ENCODE results near the gene INSL3.

The INSL3 gene

DNA sequence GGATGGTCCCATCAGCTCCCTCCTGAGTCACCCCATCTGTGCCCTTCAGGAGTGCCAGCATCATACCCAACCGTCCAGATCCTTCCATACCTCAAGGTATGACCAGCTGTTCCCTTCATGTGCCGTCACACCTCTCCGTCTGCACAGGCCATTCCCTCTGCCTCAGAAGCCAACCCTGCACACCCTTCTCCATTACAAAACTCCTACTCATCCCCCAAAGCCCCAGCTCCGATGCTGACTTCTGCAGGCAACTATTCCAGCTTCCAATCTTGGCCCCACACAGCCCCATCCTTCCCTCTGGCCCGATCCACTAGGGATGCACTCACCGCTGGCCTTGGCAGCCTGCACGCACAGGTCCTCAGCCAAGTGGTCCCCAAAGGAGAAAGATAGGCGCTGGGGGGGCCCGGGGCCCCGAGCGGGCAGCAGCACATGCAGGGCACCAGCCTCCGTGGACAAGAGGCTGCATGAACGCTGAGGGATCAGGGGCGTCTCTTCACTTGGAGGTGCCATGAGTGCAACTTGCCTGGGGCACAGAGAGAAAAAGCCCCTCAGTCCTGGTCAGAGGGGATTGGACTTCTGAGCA lies 22.7 kb upstream of the INSL3 start:
- DNase-seq = no peak

DNA sequence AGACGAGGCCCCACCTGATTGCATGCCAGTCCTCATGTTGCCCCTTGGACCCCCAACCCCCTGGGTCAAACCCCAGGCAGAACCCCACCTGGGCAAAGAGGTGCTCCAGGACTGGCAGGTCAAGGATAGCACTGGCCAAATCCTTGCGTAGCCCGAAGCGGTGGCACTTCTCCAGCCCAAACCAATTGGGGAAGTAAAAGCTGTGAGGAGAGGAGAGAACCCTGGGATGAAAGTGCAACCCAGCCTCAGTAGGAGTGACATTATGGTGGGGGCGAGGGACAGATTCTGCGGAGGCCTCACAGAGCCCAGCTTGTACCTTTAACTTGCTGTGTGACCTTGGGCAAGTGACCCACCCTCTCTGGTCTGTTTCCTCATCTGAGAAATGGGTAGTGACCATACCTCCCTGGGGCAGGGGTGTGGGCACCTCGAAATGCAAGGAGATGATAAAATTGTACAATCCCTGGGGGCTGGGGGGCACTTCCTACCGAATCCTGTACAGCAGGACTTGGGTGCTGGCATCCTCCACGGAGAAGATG lies 22.0 kb upstream of the INSL3 start:
- DNase-seq = no peak

DNA sequence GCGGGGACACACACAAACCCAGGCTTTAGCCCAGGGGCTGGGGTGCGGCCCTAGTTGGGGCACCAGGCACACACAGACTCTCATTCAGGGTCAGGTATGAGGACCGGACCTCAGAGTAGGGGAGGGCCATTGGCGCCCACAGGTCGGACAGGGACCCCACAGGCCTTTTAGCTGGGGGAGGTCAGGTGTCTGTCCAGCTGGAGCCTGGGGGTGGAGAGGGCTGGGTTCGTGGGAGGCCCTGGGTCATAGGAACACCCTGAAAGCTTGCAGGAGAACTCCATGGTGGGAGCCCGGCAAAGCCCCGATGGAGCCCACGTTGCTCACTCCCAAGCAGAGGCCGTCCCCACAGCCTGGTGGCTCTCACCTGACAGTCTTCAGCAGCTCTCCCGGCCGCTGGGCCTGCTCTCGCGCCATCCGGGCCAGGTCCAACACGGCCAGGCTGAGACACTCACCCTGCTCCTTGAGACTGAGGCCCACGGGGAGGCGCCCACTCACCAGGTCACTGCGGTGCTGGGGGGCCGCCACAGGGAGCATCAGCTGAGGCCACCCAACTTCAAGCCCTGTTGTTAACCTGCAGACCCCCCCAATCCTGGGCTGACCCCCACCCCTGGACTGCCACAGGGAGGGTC lies 21.5 kb upstream of the INSL3 start:
- DNase-seq = no peak

DNA sequence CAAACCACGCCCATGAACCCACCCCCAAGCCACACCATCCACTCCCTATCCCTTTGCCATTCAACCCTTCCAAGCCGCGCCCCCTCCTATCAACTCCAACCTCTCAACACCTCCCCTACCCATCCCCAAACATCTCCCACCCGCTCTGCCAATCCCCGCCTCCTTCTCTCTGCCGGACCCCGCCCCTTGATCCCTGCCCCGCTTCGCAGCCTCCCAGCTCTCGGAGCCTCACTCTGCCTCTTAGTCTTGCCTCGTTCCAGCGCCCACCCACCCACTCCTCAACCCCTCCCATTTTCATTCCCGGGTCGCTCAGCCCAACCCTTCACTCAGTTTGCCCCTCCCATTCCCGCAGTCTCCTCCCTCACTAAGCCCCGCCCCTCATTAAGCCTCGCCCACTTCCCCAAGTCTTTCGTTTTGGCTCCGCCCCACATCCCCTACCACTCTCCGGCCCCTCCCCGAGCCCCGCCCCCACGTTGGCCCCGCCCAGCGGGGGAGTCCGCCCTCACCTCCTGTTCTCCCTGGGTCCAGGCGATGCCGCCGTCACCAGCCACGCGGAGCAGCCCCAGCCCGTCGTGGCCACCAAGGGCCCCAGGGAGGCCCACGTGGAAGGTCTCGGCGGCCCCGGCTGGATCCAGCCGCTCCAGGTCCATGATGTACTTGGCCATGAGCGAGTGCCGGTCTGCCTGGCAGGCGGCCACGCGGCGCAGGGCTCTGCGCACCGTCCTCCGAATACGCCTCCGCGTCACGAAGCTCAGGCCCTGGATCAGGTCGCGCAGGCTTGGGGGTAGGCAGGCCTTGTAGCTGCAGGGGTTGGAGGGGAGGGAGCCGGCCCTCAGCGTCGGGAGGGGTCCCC lies 20.7 kb upstream of the INSL3 start:
- DNase-seq = peak; percentile 44 to 60

DNA sequence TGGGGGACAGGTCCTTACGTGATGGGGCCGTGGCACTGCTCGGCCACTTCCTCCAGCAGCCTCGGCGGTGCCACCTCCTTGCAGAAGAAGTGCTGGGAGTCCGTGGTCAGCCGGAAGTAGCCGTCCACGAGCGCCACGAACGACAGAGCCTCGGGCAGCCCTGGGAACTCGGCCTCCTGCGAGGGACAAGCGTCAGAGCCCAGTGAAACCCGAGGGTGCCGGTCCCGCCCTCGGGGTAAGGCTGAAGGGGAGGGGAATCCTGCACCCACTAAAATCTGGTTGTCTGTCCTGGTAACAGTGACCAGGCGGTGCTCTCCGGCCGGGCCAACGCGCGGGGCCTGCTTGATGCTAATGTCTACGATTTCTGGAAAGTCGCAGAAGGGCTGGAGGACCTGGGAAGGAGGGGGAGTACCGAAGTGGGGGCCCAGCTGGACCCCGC lies 20.1 kb upstream of the INSL3 start:
- DNase-seq = no peak

DNA sequence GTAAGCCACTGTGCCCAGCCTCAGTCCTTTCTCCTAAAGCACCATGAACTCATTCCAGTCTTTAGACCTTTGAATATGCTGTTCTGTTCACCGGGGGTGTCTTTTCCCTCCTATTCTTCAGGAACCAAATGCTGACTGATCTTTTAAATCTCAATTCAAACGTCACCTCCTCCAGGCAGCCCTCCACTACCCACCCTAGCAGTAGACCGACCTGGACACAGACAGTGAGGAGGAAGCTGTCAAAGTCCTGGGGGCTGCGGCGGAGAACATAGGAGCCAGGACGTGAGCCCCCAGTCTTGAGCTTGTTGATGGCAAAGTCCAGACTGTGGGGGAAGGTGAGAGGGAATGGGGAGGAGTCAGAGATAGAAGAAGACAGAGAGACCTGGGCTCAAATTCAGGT lies 18.7 kb upstream of the INSL3 start:
- no peak for DNase-seq

DNA sequence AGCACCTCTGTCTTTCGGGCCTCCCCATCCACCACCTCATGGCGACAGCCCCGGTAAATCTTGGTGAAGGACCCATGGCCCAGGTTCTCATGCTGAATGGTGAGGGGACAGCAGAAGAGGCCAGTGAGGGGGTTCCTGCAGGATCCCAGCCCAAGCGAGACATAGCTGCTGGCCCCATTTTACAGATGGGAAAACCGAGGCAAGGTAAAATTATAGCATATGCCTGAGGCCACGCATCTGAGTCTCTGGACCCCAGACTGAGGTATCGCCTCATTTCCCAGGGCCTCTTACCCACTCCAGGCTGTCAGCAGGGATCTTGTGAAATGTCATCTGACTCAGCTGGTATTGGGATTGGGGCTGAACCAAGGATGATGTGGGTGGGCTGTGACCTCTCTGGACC lies 16.7 kb upstream of the INSL3 start:
- DNase-seq = no peak

DNA sequence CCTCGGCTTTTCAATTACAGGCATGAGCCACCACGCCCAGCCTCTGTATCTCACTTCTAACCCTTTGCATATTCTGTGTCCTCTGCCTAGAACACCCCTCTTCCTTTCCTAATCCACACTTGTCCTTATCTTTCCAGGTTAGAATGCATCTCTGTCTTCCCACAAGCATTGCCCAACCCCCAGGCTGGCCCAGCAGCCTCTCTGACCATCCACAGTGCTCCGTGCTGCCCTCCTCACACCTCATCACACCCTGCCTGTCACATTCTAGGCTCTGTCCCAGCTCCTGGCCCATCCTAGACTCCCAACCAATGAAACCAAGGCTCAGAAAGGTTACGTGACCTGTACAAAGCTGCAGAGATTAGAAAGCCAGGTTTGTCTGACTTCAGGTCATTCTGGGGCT lies 15.2 kb upstream of the INSL3 start:
- DNase-seq = no peak

DNA sequence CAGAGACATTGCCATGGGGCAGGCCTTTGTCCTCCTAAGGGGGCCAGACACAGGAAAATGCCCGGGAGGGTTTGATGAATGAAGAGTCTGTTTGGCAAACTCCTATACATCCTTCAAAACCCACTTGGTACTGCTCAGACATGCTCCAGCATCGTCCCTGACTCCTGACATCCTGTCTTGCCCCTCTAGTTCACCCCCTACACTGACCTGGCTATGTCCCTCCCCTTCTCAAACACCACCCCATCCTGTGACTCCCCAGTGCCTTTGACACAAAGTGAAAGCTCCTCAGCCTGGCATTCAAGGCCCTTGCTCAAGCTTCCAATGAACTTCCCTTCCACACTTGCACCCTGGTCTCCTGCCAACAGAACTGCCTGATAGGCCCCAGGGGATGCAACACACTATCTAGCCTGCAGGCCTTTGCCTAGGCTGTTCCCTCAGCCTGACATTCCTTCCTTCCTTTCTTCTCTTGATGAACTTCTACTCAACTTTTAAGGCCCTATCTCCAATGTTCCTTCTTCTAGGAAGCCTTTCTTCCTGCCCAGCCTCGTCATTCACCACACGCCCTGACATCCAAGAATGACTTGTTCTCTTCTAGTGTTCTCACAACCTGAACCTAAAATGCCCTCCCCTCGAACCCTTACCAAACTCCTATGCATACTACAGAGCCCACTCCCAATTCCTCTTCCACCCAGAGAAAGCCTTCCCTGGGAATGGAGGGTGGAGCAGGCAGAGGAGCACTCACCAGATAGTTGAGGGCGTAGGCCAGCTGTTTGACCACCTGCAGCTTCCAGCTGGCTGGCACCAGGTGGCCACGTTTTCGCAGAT lies 14.1 kb upstream of the INSL3 start:
- no peak for DNase-seq

DNA sequence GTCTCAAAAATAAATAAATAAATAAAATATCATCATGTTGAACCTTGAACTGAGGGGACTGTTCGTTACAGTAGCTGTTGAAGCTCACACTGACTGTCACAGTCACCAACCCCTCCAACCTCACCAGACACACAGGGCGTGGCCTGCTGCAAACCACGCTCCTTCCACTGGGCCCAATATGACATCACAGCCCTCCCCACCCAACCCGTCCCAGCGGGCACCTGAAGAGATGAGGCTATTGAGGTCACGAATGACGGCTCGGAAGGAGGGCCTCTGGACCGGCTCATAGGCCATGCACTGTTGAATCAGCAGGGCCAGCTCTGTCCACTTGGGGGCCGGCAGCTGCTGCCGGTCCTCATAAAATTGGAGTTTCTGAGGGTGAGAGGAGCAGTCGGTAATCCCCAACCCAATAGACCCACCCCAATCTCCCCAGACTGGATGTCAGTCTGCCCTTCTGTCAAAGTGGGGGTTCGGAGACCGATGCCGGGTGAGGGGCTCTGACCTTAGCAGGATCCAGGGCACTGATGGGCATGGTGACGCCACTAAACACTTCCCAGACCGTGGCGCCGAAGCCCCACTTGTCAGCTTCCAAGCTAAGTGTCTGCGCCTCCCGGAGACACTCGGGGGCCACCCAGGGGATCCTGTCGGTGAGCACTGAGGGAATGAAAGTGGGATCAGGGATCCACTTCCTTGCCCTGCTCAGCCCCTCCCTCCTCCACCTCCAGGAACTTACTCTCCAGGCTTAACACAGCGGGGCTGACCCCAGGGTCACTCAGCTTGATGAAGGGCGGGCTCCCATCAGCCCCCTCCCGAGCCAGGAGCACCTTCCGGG lies 13.2 kb upstream of the INSL3 start:
- peak in 1 of 2 donors; percentile 25 for DNase-seq

DNA sequence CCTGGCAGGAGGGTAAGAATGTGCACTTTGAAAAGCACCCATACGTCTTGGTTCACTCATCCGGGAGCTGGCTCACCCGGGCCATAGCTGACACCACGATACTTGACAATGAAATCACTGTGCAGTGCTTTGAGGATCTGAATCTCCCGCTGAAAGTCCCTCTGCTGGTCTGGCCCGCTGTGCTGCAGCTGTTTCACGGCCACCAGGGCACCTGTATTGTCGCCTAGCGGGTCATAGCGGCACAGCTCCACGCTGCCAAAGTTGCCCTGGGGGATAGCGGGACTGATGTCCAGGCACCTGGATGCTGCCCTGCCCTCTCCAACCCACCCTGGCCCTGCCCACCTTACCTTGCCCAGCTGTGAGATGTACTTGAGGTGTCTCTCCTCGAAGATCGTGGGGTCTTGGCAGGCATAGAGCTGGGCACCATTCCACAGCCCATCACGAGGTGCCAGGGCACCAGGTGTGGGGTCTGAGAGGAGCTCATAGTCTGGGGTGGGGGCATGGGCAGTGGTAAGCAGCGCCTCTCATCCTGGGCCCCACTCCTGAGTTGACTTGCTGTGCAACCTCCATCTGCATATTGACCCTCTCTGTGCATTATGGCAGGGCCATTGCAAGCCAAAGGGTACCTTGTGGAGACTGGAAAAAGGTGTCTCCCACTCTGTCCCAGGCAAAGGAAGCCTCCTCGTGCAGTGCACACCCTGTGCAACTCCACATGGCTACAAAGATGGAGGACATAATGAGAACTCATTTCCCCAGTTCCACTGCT lies 11.3 kb upstream of the INSL3 start:
- DNase-seq = no peak

DNA sequence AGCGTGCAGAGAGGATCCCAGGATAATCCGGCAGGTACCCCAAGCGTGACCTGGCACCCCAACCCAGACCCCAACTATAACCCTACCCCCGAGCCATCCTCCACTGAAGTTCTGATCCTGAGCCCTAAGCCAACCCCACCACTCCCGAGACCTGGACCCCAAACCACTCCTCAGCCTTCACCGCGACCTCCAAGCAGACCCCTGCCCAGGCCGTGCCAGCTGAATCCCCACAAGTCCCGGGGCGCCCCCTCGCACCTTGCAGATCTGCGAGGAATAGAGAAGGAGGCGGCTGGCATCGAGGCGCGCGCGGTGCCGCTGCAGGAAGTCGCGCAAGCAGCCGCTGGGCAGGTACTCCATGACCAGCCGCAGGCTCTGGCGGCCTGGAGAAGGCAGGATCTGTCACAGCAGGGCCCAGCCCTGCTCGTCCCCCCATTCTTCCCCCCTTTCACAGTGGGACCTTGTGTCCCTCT lies 10.1 kb upstream of the INSL3 start:
- no peak for DNase-seq

DNA sequence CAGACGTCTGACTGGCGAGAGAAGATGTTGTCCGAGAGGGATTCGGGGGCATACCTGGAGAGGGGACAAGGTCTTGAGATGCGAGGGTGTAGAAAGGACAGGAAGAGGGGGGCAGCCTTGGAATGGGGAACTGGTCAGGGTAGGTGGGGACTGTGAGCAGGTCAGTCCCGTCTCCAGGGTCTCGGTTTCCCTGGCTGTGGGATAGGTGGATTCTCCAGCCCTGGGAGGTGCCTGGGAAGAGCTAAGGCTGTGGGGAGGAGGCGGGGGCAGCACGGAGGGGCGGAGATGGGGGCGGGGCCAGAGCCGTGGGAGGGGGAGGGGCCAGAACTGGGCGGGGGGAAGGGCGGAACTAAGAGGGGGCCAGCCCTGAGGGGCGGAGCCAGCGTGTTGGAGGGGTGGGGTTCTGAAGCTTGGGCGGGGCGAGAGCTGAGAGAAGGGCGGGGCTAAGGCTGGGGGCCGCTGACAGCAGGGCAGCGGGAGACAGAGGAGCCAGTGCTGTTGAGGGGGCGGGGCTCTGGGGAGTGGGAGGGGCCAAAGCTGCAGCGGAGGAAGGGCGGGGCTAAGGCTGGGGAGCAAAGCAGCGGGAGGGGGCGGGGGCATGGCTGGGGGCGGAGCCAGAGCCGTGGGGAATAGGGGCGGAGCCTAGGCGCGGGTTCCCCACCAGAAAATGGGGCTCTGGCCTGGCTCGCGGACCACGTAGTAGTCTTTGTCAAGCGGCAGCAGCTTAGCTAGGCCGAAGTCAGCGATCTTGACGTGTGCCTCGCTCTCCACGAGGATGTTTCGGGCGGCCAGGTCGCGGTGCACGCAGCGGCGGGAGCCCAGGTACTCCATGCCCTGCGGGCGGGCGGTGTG lies 9.5 kb upstream of the INSL3 start:
- DNase-seq = peak; percentile 45 to 57

DNA sequence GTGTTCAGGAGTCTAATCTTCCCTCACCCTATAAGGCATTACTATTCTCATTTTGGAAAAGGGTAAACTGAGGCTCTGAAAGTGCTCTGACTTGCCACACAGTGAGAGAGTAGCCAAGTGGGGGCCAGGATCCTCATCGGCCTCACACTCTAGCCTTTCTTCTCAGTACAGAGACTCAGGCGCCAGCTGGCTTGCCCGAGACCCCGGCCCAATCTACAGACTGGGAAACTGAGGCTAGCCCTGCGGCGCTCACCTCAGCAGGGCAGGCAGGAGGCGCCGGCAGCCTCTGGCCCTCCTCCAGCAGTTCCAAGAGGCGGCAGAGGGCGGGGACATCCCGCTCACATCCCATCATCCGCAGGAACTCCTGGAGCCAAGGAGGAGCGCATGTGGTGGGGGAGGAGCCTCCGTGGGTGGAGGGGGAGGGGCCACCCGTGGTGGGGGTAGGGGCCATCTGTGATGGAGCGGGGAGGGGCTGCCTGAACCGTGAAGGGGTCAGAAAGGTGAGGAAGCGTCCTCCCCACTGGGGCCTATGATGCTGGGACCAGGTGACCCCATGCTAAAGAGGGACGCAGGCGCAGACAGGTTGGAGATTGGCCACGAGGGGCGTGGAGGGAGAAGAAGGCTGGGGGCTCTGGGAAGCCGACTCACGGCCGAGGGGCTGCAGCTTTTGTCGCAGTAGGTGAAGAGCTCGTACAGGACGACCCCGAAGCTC lies 8.7 kb upstream of the INSL3 start:
- DNase-seq = no peak

DNA sequence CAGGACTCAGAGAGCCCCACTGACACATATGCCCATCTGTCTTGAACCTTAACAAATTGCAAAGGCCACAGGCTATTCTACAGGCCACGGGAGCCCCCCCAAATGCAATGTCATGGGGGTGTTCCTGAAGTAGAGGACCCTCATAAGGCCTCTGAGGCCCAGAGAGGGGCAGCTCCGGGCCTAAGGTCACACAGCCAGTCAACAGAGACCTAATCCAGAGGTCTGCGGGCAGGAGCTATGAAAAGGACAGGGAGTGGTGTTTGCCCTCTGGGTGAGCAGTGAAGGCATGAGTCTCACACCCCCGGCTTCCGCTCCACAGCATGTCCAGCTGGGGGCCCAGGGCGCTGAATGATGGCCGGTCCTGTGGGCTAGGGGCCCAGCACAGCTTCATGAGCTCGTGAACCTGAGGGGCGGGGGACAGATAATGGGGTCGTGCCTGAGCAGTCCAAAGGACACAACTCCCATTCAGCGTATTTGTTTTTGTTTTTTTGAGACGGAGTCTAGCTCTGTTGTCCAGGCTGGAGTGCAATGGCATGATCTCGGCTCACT lies 5.3 kb upstream of the INSL3 start:
- DNase-seq = no peak

DNA sequence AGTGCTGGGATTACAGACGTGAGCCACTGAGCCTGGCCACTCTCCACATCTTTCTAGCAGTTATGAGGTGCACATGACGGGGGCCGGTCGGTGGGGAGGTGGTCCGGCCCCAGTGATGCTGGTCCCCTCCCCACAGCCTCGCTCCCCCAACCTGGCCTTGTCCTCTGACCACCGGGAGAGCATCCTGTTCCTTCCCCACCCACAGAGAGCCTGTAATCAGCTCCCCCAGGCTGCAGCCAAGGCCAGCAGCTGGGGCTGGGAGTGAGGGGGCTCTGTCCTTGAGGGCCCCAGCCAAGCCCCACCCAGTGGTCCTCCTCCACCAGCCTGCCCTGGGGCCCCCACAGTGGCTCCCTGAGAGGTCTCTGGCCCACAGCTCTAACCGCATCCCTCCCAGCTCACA lies 3.0 kb upstream of the INSL3 start:
- no peak for DNase-seq

DNA sequence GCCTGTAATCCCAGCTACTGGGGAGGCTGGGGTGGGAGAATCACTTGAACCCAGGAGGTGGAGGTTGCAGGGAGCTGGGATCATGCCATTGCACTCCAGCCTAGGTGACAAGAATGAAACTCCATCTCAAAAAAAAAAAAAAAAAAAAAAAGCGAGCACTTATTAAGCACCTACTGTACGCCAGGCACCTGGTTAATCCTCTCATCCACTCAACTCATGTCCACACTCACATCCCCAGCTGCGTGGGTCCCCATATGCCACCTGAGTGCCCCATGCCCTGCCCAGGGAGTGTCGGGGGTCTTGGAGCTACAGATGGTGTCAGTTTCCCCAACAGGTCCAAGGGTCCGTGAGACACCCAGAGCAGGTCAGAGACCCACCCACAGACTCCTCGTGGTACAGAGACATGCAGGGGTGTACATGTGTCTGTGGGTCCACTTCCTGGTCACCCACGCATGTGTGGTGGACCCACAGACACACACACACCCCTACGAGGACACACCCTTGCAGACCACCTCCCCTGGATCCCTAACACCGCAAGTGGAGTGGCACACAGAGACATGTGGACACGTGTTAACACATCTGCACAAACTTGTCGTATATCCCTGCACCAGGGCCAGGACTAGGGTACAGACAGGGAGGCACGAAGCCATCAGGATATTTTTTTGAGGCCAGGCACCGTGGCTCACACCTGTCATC lies 3.5 kb downstream of the INSL3 start:
- DNase-seq = no peak

DNA sequence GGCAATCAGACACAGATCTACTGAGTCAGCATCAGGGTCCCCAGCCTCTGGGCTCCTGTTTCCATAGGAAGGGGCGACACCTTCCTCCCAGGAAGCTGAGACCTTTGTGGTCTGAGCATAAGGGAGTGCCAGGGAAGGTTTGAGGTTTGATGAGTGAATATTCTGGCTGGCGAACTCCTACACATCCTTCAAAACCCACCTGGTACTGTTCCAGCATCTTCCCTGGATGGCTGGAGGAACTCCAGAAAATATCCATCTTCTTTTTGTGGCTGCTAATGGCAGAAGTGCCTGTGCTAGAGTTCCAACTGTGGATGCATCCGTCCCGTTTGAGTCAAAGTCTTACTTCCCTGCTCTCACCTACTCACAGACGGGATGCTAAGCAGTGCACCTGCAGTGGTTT lies 9.2 kb downstream of the INSL3 start:
- DNase-seq = no peak

DNA sequence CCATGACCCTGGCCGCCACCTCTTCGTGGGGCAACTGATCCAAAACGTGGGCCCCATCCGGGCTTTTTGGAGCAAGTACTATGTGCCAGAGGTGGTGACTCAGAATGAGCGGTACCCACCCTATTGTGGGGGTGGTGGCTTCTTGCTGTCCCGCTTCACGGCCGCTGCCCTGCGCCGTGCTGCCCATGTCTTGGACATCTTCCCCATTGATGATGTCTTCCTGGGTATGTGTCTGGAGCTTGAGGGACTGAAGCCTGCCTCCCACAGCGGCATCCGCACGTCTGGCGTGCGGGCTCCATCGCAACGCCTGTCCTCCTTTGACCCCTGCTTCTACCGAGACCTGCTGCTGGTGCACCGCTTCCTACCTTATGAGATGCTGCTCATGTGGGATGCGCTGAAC lies 9.6 kb downstream of the INSL3 start:
- DNase-seq = no peak
